GM18870 (cell line): ENCODE measurements around the gene SRL.
"Not testable (repeated sequence)": the region's sequence is repeated elsewhere in the genome, so short reads cannot be mapped to it uniquely, and the experiment has no call there.

Experiments
- ATAC-seq: cut with Tn5 transposase; IDR thresholded peaks from one replicate; pipeline ENCODE4 v1.9.1; 2021; ENCODE audit warnings: moderate library complexity; ENCODE audit not compliant: unreplicated experiment

SRL gene

DNA sequence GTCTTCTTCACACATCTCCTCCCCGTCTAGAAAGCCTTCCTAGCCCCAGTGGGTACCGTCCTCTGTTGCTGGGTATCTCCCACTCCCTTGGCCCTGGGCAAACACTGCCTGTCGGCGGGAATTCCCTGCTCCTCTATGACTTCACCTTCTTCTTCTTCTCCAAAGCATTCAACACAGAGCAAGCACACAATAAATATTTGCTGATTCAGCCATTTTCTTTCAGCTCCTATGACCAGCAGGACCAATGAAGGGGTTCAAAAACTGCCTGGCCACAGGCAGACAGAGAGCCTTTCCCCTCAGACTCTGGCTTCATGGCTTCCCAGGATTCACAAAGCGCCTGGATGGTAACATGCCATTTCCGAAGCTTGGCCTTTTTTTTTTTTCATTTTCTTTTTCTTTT, 72.5 kb downstream of the SRL start:
- no peak for ATAC-seq

DNA sequence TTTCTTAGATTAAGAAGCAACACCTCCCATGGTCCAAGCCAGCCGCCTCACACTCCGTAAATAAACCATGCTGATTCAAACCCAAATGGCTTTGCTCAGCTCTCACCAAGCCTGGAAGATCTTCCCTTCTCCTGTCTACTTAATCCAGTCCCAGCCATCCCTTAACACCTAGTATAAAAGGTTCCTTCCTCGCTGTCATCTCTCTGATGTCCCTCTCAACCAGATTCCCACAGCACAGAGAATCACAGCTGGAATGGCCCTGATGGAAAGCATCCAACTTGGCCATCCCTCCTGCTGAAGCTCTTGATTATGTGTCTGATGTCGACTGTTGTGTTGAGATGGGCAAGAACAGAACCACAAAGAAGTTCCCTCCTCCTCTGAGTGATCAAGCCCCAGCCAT, 75.1 kb downstream of the SRL start:
- ATAC-seq, result no peak

DNA sequence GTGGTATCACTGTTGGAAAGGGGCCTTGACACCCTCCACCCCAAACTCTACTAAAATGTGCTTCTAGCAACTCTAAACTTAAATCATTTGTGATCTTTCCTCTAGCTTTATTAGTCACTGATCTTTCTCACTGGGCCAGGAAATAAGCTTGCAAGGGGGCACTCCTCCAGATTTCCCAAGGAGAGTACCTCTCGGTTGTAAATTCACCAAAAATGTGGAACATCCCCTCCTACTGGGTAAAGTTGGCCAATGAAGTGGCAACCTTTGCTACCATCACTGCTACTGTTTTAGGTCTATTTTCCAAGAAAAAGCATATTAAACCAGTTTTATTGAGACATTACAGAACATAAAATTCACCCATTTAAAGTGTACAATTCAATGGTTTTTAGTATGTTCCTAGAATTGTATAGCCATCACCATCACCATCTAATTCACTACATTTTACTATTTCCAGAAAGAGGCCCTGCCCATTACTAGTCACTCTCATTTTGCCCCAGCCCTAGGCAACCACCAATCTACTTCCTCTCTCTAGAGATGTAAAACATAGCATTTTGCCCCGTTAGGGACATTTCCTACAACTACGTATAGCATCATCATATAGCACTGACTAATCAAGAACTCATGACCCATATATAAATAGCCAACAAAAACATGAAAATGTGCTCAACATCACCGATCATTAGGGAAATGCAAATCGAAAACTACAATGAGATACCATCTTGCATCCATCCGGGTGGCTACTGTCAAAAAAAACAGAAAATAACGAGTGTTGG, 81.0 kb downstream of the SRL start:
- no peak for ATAC-seq

DNA sequence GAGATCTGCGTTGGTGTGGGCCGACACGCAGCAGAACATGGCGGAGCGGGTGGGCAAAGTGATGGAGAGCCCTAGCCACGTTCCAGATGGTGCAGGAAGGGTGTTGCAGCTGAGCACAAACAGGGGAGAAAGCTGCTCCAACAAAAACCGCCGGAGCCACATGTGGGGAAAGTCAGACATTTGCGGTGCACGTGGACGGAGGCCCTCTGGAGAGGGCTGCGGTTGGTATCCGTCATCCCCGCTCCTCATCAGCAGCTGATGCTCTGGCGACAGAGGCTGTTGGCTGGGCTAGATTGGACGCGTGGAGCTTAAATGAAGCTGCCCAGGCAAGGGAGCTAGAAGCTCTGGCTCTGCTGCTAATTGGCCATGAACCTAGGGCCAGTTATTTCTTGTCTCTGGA, 82.2 kb downstream of the SRL start:
- ATAC-seq, result no peak

DNA sequence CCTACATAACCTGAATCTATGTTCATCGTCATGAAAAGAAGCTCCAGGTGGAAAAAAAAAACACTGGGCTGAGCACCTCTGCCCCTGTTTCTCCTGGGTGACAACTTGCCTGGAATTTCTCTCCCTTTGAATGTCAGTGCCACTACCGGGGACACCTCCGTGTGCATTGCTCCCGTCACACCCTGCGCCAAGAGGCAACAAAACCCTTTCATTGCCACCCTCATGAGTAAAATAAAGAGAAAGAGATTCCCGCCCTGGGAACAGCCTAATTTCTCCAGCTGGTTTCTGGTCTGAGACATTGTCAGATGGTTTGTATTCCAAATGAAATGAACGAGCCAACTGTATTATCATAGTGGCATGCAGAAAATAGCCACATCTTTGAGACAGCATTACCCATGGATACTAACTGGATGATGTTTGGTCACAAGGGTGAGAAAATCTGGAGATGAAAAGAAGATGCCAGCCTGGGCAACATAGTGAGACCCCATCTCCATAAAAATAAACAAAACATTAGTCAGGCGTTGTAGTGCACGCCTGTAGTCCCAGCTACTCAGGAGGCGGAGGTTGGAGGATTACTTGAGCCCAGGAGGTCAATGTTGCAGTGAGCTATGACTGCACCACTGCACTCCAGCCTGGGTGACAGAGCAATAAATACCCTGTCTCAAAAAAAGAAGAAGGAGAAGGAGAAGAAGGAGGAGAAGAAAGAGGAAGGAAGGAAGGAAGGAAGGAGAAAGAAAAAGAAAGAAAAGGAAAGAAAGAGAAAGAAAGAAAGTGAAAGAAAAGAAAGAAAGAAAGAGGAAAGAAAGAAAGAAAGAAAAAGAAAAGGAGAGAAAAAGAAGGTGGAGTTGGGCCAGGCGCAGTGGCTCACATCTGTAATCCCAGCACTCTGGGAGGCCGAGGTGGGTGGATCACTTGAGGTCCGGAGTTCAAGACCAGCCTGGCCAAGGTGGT, 83.5 kb downstream of the SRL start:
- no peak for ATAC-seq

DNA sequence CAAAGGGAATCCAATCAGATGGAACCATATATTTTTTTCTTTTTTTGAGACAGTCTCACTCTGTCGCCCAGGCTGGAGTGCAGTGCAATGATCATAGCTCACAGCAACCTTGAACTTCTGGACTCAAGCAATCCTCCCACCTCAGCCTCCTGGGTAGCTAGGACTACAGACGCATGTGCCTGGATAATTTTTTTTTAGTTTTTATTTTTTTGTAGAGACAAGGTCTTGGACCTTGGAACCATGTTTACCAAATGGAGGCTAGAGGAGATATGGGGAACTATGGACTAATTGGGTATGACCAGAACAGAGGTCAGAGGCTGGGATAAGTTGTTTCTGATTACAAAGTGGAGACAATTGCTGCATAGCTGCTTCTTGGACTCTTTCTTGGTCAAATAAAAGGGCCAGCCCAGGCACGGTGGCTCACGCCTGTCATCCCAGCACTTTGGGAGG, 84.5 kb downstream of the SRL start:
- ATAC-seq, result no peak

DNA sequence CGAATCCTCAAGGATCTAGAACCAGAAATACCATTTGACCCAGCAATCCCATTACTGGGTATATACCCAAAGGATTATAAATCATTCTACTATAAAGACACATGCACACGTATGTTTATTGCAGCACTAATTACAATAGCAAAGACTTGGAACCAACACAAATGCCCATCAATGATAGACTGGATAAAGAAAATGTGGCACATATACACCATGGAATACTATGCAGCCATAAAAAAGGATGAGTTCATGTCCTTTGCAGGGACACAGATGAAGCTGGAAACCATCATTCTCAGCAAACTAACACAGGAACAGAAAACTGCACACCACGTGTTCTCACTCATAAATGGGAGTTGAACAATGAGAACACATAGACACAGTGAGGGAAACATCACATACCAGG, 85.4 kb downstream of the SRL start:
- ATAC-seq, result not testable (repeated sequence)

DNA sequence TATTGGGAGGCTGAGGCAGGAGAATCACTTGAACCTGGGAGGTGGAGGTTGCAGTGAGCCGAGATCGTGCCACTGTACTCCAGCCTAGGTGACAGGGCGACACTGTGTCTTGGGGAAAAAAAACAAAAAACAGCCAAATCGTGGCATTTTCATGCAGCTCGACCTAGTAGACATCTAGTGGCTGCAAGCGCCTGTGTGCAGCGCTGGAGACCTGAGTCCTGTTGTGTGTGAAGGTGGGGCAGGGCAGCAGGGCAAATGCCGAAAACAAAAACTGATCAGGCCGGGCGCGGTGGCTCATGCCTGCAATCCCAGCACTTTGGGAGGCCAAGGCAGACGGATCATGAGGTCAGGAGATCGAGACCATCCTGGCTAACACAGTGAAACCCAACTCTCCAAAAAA, 88.5 kb downstream of the SRL start:
- not testable (repeated sequence) for ATAC-seq

DNA sequence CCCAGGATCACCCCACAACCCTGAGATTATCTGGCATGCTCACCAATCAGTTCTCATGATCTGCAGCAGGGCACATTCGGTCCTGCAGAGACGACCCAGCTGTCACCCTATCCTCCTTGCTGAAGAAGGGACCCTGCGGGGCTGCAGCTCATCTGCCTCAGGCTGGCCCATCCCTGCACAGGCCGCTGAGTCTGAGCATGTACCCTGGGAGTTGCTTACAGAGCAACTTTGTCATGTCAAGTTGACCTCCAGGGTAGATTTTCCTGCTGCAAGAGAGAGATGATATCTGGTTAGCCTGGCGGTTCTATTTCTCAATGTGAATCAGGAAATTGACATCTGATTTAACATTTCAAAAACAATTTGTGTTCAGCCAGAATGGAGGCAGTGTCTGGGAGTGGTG, 89.6 kb downstream of the SRL start:
- ATAC-seq, result no peak

DNA sequence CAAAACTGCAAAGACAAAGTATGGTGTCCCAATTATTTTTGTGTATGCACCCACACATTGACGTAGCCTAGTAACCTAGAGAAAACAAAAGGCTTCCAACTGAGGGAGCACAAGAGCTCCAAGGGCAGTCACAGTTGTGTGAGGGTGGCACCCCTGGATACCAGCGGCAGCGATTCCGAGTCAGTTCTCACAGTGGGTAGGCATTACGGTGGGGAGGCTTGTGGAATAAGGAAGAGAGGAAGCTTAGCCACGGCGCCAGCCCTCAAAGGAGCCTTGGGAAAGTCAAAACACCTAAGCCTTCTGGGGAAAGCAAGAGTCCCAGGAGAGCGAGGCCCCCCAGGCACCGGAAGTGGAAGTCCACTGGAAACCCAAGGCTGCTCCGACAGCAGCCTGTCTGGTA, 94.6 kb downstream of the SRL start:
- no peak for ATAC-seq

DNA sequence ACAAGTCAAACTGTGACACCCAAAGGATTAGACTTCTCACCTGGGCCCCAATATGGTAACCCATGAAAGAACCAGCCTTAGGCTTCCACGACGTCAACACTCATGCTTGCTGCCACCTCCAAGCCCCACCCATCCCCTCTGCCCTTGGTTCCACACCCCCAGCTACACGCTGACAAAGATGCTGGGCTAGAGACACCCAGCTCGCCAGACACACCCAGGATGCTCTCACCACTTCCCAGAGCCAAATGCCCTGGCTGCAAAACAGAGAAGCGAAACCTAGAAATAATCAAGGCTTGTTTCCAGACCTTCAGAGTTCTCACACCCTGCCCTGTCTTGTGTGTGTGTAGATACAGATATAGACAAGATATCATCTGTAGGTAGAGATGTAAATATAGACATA, 99.6 kb downstream of the SRL start:
- no peak for ATAC-seq

DNA sequence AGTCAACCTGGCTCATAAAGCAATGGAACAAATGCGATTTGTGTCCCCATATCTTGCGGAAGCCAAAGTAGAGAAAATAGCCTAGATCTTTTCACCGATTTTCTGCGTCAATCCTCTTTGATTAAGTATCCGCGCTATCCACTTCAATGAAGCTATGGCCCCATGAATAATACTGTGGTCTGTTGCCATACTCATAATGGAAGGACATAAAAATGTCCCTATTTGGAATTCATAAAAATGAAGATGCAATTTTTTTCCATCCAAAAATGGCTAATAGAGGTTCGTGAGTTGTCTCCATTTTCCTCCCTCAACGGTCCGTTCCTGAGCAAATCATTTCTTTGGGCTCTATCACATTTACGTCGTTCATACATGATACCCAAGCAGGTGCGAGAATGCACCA, 100.3 kb downstream of the SRL start:
- ATAC-seq, result no peak

DNA sequence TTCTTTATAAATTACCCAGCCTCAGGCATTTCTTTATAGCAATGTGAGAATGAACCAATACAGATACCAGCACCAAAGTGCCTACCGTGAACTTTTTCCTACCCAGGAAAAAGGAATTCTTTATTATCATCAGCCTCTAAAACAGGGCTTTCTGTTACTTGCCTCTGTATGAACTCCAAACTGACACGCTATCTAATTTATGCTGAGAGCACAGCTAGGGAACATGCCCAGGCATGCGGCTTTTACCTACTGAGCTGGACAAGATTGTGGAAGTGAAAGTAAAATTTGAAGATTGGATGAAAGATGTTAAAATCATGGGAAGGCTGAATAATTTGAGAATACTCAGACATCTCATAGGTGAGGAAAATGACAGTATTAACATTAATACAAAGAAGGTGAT, 101.2 kb downstream of the SRL start:
- no peak for ATAC-seq

DNA sequence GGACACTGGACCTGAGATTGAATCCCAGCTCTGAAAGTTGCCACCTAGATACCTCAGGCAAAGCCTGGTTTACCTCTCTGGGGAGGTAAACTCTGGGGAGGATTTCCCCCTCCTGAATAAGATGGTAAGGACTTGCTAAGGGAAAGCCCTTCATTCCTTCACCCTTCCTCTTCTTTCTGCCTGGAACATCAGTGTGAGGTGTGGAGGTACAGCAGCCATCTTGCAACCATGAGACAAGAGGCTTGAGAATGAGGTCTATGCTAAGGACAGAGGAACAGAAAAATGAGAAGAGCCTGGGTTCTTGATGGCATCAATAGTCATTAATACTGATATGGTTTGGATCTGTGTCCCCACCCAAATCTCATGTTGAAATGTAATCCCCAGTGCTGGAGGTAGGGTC, 101.9 kb downstream of the SRL start:
- ATAC-seq, result no peak
